Myocyte (in vitro differentiated cells): Measurements from ENCODE around the gene PLA2G15. TPM values are rescaled to one million over a fixed set of nuclear protein-coding genes. Genes with fewer than 3 reads are reported as not detected.

ENCODE experiments used
- DNase-seq: peaks from one replicate; pipeline ENCODE4 v3.0.0-alpha.2; 2012; ENCODE audit warnings: low read depth
- polyA plus RNA-seq: library from polyadenylated mRNA; unstranded; fragments of >200 nt; gene quantifications from one replicate; pipeline ENCODE4 v1.2.1, GENCODE V29; 2012; ENCODE audit warnings: missing spikeins
- total RNA-seq: library from RNA; depleted of rRNA; stranded (reverse); fragments of >200 nt; gene quantifications from 2 replicates; pipeline ENCODE4 v1.2.3, GENCODE V29; 2014

Gene PLA2G15
- 127 and 180 TPM in 2 replicates for total RNA-seq
- 72.6 TPM for polyA plus RNA-seq

- DNase-seq = peak; percentile 96
Observed at GRCh38 chr16:68244903-68245853, at the start of gene PLA2G15. Gene PLA2G15 (plus strand): TSS chr16:68245373. CDS start chr16:68245427, 54 bp downstream.

GRCh38 chr16:68197250-68197649 lies 47.9 kb upstream of the PLA2G15 start:
- DNase-seq = peak; percentile 59

DNA sequence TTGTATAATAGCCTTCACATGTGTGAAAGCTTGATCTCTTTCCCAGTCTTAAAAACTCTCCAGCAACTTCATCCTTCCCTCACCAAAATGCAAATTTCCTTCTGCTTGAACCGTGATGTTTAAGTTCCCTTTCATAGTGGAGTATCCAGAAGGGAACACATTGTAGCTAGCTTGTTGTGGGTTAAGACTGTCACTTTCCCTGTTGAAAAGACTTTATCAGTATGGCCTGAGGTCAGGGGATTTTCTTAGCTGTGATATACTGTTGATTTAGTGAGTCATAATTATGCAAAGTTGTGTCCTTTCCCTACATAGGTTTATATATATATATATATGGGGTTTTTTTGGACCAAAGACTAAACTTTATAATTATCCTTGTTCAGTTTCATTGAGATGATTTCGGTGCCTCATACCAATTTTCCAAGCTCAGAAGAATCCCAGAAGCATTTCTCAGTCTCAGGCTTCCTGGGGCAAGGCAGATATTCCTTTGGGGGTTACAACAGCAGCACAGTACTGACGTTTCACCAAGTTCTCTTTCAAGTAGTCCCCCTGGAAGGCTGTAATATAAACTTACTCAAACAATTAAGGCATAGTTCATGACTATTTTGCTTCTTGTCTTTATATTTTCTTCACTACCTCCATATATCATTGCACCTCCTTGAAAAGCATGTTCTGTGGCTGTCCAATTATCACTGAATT lies 44.9 kb upstream of the PLA2G15 start:
- DNase-seq = no peak

- peak; percentile 86 for DNase-seq
Observed at GRCh38 chr16:68202091-68202519, 43.1 kb upstream of the PLA2G15 start.

DNA sequence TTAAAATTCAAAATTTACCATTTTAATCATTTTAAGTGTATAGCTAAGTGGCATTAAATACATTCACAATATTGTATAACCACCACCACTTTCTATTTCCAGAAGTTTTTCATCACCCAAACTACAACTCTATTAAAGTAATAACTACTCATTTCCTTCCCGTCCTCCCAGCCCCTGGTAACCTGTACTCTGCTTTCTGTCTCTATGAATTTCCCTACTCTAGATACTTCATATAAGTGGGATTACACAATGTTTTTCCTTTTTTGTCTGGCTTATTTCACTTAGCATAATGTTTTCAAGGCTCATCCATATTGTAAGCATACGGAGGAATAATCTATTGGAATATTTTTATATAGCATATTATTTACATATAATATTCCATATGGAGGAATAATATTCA lies 38.9 kb upstream of the PLA2G15 start:
- DNase-seq = no peak

- DNase-seq = no peak
Observed at GRCh38 chr16:68214726-68215125, 30.4 kb upstream of the PLA2G15 start.

- DNase-seq = no peak
Observed at GRCh38 chr16:68215302-68215701, 29.9 kb upstream of the PLA2G15 start.

GRCh38 chr16:68216240-68216639 lies 28.9 kb upstream of the PLA2G15 start:
- no peak for DNase-seq

DNA sequence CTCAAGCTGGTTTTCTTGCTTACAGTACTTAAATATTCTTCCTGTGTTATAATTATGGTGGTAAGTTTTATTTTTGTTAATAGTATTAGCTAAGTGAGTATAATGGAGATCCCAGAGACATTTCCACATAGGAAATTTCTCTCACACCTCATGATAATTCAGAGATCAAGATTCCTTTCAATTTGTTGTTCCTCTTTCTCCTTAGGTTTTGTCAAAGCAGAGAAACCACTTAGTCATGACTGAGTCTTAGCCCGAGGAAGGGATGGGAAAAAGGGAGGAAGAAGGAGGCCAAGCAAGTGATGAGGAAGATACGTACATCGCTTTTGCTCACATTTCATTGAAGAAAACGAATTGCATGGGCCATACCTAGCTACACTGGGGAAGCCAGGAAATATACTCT lies 27.7 kb upstream of the PLA2G15 start:
- no peak for DNase-seq

GRCh38 chr16:68219725-68220351 lies 25.3 kb upstream of the PLA2G15 start:
- no peak for DNase-seq

DNA sequence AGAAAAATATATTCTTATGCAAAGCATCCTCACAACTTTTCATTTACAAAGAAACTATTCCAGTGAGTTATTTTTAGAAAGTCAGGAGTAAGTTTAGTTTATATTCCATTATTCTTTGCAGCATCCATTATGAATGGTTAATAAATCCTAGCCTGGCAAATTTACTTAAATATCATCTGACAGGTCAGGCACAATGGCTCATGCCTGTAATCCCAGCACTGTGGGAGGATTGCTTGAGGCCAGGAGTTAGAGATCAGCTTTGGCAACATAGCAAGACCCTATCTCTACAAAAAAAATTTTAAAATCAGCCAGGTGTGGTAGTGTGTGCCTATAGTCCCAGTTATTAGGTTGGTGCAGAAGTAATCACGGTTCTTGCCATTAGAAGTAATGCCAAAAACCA lies 22.1 kb upstream of the PLA2G15 start:
- DNase-seq = no peak

DNA sequence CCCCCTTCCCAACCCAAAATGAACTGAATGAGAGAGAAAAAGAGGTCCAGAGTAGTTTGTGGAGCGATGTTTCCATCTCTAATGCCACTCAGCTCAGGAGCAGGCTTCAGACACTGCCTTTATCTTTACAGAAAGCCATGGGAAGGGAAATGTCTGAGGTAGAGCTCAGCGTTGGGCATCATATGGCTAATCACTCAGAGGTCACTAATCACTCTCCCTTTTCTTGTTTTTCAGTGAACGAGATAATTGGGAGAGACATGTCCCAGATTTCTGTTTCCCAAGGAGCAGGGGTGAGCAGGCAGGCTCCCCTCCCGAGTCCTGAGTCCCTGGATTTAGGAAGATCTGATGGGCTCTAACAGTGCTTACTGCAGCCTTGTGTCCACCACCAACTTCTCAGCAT lies 19.1 kb upstream of the PLA2G15 start:
- no peak for DNase-seq

DNA sequence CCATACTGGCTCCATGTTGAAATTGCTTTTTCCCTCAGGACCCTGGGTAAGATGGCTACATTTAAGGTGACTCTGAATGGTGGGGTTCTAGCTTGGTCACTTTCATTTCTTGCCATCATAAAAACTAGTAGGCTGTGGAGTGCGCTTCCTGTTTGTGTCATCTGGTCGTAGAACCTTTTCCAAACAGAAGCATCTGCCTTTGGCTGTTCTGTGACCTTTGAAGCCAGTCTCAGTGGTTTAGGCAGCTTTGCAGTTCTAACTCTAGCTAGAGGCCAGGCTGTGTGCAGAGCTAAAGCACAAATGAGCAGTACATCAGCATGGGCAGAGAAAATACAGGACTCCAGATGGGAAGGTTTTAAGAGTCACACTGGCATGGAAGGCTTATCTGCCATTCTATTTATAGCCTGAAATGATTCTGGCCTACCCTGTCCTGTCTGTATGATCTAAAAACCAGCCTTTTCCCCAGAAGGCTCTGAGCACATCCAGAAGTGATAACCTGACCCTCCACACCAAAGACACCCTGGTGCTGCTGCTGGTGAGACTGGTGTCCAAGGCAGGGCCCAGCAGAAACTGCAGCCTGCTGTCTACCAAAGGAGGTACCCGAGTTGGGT lies 17.9 kb upstream of the PLA2G15 start:
- DNase-seq = peak; percentile 42

DNA sequence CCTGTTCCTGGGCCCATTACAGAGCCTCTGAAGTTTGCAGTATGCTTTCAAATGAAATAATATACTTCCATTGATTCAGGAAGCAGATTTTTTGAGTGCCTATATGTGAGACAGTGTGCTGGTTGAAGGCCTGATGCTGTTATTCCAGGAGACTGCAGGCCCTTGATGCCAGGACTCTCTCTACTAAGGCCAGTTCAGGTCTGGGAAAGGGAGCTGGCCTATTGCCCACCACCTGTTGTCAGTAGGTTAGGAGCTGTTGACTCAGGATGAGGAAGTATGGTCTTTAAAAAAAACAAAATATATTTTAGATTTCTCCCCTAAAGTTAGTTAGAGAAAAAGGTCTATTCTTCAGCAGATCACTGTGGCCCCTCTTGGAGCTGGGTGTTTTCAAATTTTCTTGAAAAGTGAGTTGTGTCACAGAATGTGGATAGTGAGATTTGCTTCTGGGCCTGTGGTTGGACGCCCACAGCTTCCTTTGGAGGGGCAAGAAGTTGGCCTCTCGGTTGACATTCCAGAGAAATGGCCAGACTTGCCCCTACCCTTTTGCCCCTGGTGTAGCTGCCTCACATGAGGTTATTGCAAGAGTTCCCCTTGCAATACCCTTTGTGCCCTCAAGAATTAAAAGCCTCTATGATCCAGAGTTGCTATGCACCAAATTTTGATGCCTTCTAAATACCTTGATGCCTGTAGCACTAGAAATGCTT lies 17.2 kb upstream of the PLA2G15 start:
- peak; percentile 88 for DNase-seq

- peak; percentile 3 for DNase-seq
Observed at GRCh38 chr16:68228652-68229051, 16.5 kb upstream of the PLA2G15 start.

GRCh38 chr16:68229431-68230175 lies 15.6 kb upstream of the PLA2G15 start:
- peak; percentile 84 for DNase-seq

- no peak for DNase-seq
Observed at GRCh38 chr16:68230176-68230571, 15.0 kb upstream of the PLA2G15 start.

DNA sequence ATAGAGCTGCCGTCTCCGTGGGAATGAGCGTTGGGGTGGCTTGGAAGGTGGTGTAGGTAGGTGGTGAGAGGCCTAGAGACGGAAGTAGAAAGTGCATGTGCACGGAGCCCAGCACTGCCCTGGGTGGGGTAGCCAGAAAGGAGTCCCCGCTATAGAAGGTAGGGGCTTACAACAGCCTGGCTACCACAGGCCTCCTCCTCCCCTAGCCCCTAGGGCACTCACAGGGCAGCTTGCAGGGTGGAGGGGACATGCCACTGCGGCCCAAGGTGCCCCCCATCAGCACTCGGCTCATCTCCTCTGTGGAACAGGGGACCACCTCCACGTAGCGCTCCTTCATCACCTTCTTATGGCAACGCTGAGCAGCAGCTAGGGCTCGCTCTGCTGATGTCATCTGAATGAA lies 14.2 kb upstream of the PLA2G15 start:
- no peak for DNase-seq

DNA sequence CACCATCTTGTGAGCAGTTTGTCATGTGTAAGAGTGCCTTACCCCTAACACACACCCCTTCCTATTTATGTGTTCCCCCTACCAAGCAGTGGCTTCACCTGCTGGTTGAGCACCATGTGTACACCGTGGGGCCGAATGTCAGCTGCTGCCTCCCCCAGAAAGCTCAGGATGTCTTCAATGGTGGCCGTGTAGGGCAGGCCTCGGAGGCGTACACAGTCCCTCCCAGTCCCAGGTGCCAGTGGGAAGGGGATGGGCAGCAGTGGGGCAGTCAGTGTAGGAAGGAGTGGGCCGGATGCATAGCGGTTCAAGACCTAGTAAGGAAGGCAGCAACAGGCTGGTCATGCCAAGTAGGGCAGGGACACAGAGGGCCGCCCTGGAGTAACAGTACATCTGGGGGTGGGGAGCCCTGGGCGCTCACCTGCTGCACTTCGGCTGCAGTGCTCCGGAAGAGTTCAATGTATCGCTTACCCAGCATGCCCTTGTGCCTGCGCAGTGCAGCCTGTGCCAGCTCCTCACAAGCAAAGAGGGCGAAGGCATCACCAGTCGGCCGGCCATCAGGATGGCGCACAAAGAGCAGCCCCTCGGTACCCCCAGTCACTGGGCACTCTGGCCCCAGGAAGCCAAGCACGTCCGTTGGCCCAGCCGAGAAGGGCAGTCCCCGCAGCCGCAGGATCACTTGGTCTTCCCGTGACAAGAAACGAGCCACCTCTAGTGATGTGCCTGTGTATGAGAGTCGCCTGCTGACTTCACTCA lies 13.6 kb upstream of the PLA2G15 start:
- DNase-seq = no peak
